AG04449 (cell line): ENCODE measurements around the gene MX1.

Source experiments
- CTCF ChIA-PET: fragments of 350-600 bp; formaldehyde crosslinking; extraction: SDS; loops from one replicate; lab custom pipeline; 2021; ENCODE audit warnings: antibody characterized with exemption; lab: Yijun Ruan, JAX
- POLR2A ChIA-PET: fragments of 400-600, 350-600 bp; formaldehyde crosslinking; extraction: SDS; loops from one replicate; lab custom pipeline; 2020; ENCODE audit warnings: antibody characterized with exemption, inconsistent platforms; lab: Yijun Ruan, JAX
- DNase-seq: peaks from one replicate; pipeline ENCODE4 v3.0.0-alpha.2; 2010; ENCODE audit warnings: low read depth, low spot score
- H3K4me3 ChIP-seq: 2 replicates; pipeline ENCODE4 v1.5.1; 2011; ENCODE audit warnings: low read depth, mild to moderate bottlenecking, control low read depth, low read length
- CTCF ChIP-seq: IDR thresholded peaks from one replicate; pipeline ENCODE4 v1.5.1; 2011; ENCODE audit warnings: mild to moderate bottlenecking, moderate library complexity, low read length, control low read depth, inconsistent platforms; ENCODE audit not compliant: insufficient read depth; ENCODE audit errors: missing control alignments

Gene MX1

GRCh38 chr21:41508415-41509144, 82.5 kb downstream of the MX1 start:
- ChIA-PET CTCF (no interaction called here), POLR2A (no interaction called here)
- no peak for TF ChIP-seq CTCF
- DNase-seq: no peak
- H3K4me3 ChIP-seq: no peak overlapping the region
